Erythroblast (primary cell): ENCODE data around the gene DKK1.

Source experiments
- GATA1 ChIP-seq: IDR thresholded peaks from 2 replicates; pipeline ENCODE4 v1.6.1; 2011; ENCODE audit warnings: low read depth, mild to moderate bottlenecking, control low read depth, low read length, moderate library complexity
- POLR2A ChIP-seq: IDR thresholded peaks from 2 replicates; pipeline ENCODE4 v1.6.1; 2011; ENCODE audit warnings: mild to moderate bottlenecking, low read length

- TF ChIP-seq POLR2A (no peak), GATA1 (no peak)
Observed at GRCh38 chr10:52297747-52298146, 16.3 kb upstream of the DKK1 start.
